NAMALWA (cell line): Measurements from ENCODE around the gene DENND1A.

Source experiments
- DNase-seq: peaks from one replicate; pipeline ENCODE4 v3.0.0-alpha.2; 2015; ENCODE audit warnings: low spot score

Gene DENND1A

GRCh38 chr9:123614306-123615263 lies 315.3 kb downstream of the DENND1A start:
- DNase-seq: no peak

GRCh38 chr9:123611226-123611625 lies 318.7 kb downstream of the DENND1A start:
- no peak for DNase-seq

GRCh38 chr9:123609844-123610243 lies 320.1 kb downstream of the DENND1A start:
- DNase-seq: no peak

GRCh38 chr9:123608104-123608503 lies 321.8 kb downstream of the DENND1A start:
- peak; percentile 69 for DNase-seq

GRCh38 chr9:123607479-123607878 lies 322.4 kb downstream of the DENND1A start:
- DNase-seq: no peak

- no peak for DNase-seq
Observed at GRCh38 chr9:123606141-123606540, 323.8 kb downstream of the DENND1A start.

GRCh38 chr9:123605286-123605685 lies 324.6 kb downstream of the DENND1A start:
- DNase-seq: no peak

- DNase-seq: no peak
Observed at GRCh38 chr9:123604861-123605260, 325.1 kb downstream of the DENND1A start.

GRCh38 chr9:123601828-123602227 lies 328.1 kb downstream of the DENND1A start:
- DNase-seq: no peak

GRCh38 chr9:123599781-123600180 lies 330.1 kb downstream of the DENND1A start:
- DNase-seq: no peak

GRCh38 chr9:123597876-123598556 lies 331.9 kb downstream of the DENND1A start:
- no peak for DNase-seq

GRCh38 chr9:123597048-123597447 lies 332.9 kb downstream of the DENND1A start:
- no peak for DNase-seq

- DNase-seq: no peak
Observed at GRCh38 chr9:123591283-123591682, 338.6 kb downstream of the DENND1A start.

GRCh38 chr9:123590499-123590898 lies 339.4 kb downstream of the DENND1A start:
- no peak for DNase-seq

- DNase-seq: no peak
Observed at GRCh38 chr9:123589361-123590239, 340.3 kb downstream of the DENND1A start.

GRCh38 chr9:123586275-123586674 lies 343.7 kb downstream of the DENND1A start:
- no peak for DNase-seq

GRCh38 chr9:123584202-123585176 lies 345.4 kb downstream of the DENND1A start:
- no peak for DNase-seq

GRCh38 chr9:123583646-123584045 lies 346.3 kb downstream of the DENND1A start:
- no peak for DNase-seq

GRCh38 chr9:123571240-123571639 lies 358.7 kb downstream of the DENND1A start:
- DNase-seq: no peak

- no peak for DNase-seq
Observed at GRCh38 chr9:123568691-123569688, 360.9 kb downstream of the DENND1A start.
